ENCODE results near the gene SNX1.
A peak's percentile ranks its signal among the peaks of the same experiment; 100 is the strongest.
"Not testable (repeated sequence)": the region's sequence is repeated elsewhere in the genome, so short reads cannot be mapped to it uniquely, and the experiment has no call there.

Gene SNX1

DNA sequence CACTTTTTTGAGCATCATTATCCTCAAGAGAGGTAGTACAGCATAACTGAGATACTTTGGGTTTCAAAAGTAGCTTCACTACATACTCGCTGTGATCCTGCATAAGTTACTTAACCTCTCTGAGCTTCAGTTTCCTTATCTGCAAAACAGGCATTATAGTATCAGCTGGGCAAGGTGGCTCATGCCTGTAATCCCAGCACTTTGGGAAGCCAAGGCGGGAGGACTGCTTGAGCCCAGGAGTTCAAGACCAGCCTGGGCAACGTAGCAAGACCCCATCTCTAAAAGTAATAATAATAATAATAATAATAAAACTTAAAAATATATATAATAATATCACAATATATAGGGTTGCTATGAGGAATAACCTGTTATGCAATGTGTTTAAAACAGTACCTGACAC, 13.0 kb upstream of the SNX1 start:
- DNase-seq = no peak

DNA sequence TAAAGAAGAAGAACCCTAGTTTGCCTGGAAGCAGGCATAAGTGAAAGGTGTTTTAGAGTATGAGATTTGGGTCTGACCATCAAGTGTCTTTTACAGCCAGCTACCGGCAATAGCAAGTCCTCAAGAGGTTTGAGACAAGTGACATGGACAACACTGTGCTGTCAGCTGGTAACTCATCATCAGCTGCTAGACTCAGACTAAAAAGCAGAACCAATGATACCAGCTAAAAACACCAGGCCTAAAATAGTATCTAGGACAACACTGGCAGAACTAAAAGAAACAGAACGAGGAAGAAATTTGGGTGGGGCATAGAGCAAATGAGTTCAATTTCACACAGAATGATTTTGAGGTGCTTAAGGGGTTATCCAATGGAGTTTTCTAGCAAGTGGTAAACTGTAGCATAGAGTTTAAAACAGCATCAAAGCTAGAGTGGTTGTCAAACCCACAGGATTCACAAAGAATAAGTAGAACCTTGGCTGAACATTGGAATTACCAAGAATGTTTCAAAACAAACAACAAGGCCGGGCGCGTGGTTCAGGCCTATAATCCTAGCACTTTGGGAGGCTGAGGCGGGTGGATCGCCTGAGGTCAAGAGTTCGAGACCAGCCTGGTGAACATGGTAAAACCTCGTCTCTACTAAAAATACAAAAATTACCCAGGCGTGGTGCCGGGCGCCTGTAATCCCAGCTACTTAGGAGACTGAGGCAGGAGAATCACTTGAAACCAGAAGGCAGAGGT, 6.1 kb upstream of the SNX1 start:
- no peak for DNase-seq

DNA sequence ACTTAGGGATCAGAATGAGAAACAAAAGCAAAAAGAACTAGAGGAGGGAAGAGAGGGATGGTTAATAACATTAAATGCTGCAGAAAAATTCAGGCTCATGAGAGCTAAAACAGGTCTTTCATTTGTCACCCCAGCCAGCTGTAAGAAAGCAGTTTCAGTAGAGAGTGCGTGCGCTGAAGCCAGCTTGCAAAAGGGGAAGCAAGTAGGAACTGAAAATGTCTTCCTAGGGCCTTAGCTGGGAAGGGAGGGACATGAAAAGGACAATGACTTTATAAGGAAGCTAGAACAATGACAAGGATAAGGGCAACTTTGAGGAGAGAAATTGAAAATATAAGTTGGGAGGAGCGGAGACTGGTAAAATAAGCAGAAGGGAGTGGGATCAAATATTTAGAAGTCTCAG, 5.3 kb upstream of the SNX1 start:
- no peak for DNase-seq

DNA sequence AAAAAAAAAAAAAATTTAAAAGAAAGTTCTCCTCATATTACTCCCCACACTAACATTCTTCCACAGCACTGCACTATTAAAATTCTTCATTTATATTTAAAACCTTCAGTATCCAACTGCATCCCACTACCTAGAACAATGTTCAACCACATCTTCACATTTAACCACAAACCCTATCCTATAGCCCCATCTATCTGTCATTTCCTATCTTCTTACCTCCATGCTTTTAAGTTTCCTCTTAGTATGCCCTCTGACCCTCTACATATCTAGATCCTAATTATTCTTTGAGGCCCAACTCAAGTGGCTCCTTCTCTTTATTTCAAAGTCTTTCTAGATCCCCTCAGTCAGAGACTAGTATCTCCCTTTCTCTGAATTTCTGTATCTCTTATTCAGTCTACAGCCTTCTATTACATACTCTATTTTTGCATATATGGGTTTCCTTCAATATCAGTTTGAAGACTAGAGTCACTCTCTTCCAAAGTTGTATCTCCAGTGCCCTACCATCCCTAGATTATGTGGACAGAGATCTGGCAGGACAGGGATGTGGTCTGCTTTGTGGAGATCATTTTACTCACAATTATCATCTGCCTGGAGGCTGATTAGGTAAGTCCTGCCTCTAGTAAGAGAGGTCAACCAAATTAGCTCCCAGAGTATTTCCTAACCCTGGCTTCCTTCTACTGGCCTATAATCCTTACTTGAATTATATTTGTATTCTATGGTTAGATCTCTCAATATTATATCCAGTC, 3.5 kb upstream of the SNX1 start:
- DNase-seq = no peak

DNA sequence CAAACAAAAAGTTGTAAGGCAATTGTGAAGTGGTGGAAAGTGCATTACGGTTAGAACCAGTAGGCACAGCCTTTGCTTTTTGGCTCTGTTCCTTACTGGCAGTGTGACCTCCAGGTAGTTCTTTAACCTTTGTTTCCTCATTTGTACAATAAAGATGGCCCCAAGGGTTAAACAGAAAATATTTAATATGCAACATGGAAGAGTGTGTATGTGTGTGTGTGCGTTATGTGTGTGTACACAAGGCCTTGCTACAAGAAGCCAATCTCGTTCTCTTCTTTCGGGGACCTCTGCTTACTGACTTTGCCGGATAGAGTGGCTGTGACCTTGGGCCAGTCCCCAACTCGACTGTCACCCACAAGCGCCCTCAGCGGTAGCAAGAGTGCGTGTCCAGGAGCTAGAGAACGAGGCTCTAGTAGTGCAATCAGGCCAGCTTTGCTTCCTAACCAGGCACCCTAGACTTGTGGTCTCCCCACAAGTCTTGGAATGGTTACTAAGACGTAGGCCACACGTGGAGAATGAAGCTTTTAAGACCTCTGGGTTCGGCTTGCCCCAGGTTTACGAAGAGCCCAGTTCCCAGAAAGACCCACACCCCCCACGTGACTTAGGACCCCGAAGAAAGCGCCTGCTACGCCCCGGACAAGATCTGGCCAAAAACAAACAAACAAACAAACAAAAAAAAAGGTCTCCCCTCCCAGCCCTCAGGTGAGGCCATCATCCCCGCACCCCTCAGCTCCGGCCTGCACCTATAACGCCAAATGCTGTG, 2.7 kb upstream of the SNX1 start:
- peak; percentile 28 for DNase-seq

DNA sequence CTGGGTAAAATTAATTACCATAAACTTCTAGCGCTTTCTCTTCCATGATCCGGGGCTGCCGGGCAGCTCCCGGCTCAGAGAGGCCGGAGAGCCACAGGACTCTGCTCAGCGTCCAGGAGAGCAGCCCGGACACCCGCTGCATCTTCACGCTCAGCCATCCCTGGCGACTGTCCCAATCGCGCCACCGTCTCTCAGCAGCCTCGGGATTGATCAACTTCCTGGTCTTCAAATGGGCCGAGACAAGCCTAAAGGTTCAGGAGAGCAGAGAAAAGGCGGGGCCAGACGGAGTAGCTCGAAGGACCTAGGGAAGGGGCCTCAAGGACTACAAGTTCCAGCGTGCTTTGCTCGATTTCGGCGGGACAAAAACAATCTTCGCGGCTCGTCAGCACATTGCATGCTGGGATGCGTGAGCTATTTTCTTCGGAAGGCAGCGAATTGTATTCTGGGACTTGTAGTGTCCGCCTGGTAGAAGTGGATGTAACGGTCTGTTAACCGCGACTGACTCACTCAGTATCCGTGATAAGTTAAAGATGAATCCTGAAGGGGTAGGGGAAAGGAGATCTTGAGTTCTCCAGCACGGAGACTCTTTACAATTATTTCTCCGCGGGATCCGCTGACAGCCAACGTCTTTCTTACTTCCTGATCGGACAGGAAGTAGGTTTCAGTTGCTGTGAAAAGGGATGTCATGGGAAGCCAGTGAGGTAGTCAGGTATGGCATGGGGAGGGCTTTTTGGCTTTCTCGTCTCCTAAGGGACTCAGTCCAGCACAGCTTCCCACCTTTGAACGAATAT, 2.0 kb upstream of the SNX1 start, which contains the start of gene CIAO2A:
Gene CIAO2A, minus strand, starts transcription at position 212 of the 791 bp plus-strand sequence. Its CDS starts 70 bp downstream, at position 142.
- peak; percentile 95 for DNase-seq

DNA sequence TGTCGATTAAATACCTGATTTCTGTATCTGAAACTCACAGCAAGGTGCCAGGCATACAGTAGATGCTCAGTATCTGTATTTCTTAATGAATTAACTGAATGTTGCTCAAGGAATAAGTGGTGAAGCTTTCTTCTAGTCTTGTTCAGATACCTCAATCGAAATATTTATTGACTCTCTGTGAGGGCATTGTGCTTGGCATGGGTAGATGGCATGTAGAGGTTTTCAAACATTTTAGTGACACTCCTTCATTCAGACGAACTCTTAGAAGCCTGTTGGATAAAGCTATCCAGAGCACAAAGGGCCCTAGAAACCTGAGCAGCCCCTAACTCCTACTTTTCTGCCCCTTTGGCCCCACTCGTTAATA, 369 bp upstream of the SNX1 start:
- no peak for DNase-seq

DNA sequence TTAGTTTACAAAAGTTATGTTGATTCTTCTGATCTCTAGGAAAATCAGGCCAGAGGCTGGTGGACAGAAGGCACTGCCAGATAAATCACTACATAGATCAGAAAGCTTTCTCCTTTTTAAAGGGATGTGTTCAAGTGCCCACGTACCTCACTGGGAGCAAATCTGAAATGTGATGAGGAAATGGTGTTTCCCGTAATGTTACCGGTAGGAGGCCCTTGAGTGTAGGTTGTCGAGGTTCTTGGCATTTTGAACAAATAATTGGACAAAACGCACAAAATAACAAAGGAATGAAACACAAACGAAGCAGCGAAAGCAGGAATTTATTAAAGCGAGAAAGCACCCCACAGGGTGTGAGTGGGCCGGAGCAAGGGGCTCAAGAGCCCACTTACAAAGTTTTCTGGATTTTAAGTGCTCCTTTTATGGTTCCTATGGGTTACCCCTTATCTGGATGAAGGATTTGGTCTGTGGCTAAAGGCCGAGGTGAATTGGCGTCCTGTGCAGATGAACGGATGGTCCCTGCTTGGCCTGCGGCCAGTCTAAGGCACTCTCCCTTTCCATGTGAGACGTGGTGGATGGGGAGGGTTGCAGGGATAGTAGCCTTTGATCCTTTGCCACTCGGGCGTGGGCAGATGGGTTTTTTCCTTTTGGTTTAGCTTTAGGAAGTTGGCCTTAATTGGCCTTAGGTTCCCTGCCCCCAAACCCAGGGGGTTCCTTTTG, 1.0 kb downstream of the SNX1 start:
- no peak for DNase-seq

DNA sequence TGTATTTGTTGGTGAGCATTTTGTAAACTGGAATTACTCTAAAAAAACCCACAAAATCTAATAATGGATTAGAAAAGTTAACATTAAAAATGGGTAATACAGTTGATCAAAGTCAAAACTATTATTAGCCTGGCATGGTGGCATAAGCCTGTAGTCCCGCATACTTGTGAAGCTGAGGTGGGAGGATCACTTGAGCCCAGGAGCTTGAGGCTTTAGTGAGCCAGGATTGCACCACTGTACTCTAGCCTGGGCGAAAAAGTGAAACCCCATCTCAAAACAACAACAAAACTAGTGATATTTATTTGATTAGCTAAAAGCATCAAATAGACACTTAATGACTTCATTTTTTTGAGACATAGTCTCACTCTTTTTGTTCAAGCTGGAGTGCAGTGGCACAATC, 3.6 kb downstream of the SNX1 start:
- no peak for DNase-seq

DNA sequence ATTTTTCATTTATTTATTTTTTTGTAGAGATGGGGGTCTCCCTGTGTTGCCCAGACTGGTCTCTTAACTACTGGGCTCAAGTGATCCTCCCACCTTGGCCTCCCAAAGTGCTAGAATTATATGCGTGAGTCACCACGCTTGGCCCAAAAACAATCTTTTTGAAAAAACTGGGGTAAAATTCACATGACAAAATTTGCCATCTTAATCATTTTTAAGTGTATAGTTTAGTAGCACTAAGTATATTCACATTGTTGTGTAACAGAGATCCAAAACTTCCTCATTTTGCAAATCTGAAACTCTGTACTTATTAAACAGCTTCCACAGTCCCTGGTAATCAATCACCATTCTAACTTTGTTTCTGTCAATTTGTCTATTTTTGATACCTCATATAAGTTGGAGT, 5.2 kb downstream of the SNX1 start:
- DNase-seq = no peak

DNA sequence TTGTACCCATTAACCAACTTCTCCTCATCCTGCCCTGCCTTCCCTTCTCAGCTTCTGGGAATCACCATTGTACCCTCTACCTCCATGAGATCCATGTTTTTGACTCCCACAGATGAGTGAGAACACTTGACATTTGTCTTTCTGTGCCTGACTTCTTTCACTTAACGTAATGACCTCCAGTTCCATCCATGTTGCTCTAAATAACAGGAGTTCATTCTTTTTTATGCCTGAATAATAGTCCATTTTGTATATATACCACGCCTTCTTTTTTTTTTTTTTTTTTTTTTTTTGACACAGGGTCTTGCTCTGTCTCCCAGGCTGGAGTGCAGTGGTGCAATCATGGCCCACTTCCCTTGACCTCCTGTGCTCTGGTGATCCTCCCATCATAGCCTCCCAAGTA, 6.7 kb downstream of the SNX1 start:
- DNase-seq = no peak

DNA sequence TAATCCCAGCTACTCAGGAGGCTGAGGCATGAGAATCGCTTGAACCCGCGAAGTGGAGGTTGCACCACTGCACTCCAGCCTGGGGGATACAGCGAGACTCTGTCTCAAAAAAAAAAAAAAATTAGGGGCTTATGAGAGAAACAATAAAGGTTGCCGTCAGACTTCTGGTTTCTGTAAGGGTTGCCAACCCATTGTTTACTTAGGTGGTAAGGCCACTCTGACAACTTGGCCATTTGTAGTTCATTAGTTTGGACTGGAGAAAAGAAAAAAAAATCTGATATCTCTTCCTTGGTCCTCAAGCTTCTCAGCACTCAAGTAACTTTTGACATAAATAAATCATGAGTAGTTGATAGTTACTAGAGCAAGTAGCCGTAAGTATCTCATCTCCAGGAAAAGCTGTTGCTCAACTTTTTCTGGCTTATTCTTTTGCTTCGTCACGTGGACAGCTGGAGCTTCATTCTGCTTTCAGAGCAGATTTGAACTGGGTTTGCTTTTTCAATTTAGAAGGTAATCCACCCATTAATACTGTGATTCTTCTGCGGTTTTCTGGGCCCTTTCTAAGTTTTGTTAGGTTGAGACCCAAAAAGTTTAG, 9.4 kb downstream of the SNX1 start:
- DNase-seq = no peak

DNA sequence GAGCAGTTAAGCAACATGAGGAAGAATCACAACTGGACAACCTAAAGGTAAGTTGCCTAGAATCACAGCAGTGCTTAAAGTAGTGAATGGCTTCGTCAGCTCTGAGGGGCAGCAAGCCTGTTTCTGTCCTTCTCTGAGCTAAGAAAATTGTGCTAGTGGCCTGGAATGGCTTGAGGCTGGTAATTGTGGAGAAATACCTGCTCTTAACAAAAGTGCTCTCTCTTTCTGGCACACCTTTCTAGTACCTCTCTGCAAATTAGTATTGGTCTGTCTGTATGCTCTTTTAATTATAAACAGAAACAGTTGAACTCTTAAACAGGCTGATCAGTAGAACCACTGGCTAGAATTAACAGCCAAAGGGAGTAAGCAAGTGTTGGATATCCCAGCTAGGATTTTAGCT, 11.6 kb downstream of the SNX1 start:
- no peak for DNase-seq

DNA sequence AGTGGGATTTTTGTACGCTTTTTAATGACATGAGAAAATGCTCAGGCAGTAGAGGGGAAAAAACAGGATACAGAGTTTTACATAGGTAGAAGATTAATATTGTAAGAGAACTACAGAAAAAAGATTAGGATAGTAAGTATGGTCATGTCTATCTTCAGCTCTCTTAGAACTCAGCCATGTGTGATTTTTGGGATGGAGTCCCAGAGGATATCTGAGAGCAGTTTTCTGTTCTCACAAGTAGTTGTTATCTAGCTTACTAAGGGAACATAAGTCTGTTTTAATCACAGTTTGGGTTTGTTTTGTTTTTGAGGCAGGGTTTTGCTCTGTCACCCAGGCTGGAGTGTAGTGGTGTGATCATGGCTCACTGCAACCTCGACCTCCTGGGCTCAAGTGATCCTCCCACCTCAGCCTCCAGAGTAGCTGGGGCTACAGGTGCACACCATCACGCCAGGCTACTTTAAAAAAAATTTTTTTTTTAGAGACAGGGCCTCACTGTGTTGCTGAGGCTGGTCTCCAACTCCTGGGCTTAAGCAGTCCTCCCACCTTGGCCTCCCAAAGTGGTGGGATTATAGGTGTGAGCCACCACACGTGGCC, 14.4 kb downstream of the SNX1 start:
- DNase-seq = not testable (repeated sequence)

DNA sequence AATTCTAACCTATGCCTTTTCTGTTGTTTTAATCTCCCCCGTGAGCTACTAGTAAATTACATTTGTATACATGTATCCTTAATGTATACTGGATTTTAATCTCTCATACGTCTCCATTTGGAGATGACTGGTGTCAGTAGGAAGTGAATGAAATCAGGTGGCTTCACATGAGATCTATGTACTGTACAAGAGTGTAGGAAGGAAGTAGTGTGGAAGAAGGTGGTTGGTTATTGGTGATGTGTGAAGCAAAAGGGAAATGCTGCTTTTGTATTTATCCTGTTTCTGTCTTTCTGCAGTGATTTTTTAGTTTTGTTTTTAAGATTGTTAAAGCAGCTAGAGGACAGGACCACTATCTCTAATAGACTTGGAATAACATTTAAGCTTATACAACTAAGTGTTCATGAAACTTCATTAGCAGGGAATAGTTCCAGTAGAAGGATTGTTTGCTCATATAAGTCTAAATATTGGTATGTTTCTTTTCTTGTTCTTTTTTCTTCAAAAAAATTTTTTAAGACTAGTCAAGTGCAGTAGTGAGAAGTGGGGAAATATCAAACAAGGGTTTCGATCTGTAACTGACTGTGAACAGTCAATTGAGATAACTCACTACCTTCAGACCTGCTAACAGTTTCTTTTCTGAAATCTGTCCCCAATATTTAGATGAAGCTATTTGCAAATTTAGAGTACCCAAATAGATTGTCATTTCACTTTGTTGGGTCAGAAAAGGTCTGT, 15.3 kb downstream of the SNX1 start:
- no peak for DNase-seq

DNA sequence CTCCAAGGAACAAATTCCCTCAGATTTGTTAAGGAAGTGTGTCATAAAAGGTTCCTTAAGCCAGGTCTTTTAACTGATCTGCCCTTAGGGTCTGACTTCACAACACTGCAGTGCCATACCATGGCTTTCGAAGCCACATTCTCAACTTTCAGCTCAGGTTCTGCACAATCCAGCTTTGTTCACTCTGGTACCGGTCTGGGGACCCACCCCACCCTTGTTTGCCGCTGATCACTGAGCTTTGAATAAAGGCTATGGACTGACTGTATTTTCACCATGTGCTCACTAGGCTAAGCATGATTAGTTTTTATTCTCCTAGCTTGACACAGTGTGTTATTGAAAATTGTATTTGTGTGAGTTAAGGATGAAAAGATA, 15.9 kb downstream of the SNX1 start:
- no peak for DNase-seq

DNA sequence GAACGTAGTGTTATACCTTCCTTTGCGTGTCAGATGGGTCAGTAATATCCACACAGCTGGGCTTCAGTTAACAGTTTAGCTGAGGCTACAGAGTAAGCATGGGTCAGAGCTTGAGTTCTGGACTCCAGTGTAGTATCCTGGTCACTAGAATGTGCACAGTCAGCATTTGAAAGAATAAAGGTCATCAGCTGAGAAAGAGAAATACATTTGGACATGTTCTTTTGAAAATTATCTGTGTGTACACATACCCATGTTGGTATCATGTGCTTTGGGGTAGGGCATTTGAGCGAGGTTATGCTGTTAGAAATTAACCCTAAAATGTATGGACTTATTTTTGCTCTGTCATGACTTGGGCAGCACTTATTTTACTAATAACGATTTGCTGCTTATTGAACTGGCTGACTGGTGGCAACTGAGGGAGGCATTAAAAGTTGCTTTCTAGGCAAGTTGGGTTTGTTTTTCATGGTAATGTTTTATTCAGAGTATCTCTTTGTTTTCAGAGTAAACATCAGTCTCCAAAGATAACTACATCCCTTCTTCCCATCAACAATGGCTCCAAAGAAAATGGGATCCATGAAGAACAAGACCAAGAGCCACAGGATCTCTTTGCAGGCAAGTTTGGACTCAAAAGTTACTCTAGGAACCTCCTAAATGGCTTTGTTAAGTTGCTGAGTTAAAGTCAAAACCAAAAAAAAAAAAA, 16.4 kb downstream of the SNX1 start:
- no peak for DNase-seq

DNA sequence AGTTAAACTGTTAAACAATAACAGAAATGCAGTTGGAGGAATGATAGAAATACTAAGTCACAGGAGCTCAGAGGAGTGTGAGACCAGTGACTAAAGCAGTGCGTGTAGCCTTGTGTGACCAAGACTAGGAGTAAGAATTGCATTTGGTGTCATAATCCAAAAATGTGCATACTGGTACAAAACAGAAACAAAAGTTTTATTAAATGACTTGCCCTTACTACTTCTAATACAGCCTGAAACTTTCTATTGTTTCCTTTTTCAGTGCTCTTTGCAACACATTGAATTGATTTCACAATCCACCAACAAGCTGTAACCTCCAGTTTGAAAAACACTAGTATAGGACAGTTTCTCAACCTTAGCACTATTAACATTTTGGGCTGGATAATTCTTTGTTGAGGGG, 17.1 kb downstream of the SNX1 start:
- DNase-seq = no peak

DNA sequence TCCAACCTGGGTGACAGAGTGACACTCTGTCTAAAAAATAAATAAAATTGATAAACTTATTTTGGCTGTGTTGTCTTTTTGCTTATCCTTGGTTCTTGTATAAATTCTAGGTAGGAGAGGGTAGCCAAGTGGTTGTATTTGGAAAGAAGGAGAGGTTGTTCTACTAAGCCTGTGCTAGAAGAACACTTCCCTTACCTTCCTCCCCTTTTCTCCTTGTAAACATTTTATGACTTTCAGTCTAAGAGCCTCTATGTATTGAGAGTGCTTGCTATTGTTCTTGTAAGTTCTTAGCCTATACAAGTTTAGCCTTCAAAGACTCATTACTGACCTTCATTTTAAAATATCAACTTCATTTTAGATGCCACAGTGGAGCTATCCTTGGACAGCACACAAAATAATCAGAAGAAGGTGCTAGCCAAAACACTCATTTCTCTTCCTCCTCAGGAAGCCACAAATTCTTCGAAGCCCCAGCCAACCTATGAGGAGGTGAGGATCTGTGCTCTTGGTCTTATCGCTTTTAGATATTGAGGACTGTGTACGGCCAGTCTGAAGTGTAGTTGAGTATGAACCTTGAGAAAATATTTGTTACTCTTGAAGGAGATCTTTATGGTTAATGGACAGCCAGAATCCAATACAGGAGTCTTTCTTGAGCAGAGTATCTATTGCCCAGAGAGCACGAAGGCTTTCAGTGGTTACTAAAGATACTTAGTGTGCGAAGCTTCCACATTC, 22.1 kb downstream of the SNX1 start:
- no peak for DNase-seq

DNA sequence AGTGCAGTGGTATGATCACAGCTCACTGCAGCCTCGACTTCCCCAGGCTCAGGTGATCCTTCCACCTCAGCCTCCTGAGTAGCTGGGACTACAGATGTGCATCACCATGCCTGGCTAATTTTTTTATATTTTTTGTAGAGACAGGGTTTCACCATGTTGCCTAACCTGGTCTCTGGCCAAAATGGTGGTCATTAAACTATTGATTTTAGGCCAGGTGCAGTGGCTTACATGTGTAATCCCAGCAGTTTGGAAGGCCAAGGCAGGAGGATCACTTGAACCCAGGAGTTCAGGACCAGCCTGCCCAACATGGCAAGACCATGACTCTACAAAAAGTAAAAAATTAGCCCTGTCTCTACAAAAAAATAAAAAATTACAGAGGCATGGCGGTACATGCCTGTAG, 24.5 kb downstream of the SNX1 start:
- not testable (repeated sequence) for DNase-seq
